Cardiac fibroblast (primary cell): ENCODE data around the gene IER5L.

Experiments used
- DNase-seq, 2 donors: peaks; one replicate each; pipeline versions ENCODE4 v3.0.0 to v3.0.0-alpha.2; 2010; ENCODE audit warnings: low read depth in 2 of 2
- H3K4me3 ChIP-seq, 2 donors: replicated peaks in 1 of 2; 1 replicate in 1 of 2; 2 replicates in 1 of 2; pipeline ENCODE4 v1.5.1; 2011; ENCODE audit warnings: low read depth in 2 of 2, low read length in 2 of 2, mild to moderate bottlenecking in 2 of 2, moderate library complexity in 1 of 2
- CTCF ChIP-seq: IDR thresholded peaks from one replicate; pipeline ENCODE4 v1.5.1; 2011; ENCODE audit warnings: low read depth, mild to moderate bottlenecking, low read length, inconsistent platforms

Gene IER5L

GRCh38 chr9:129177791-129178567, at the start of gene IER5L:
TSS of gene IER5L (minus strand) at chr9:129178261. CDS start at chr9:129178052, 209 bp downstream.
- peak within 1 kb of the TSS; percentile 79 to 92 for H3K4me3 ChIP-seq
- no peak for TF ChIP-seq CTCF
- peak; percentile 96 to 98 for DNase-seq

- H3K4me3 ChIP-seq = no peak overlapping the region
- no peak for TF ChIP-seq CTCF
- DNase-seq = no peak
These were observed 49.8 kb upstream of the IER5L start for GRCh38 chr9:129227843-129228189.

- no peak overlapping the region for H3K4me3 ChIP-seq
- TF ChIP-seq CTCF = no peak
- DNase-seq = peak; percentile 86 to 99
These were observed 47.8 kb upstream of the IER5L start for GRCh38 chr9:129225815-129226214.

GRCh38 chr9:129225490-129225778, 47.4 kb upstream of the IER5L start:
- no peak for DNase-seq
- TF ChIP-seq CTCF = no peak
- H3K4me3 ChIP-seq = no peak overlapping the region

GRCh38 chr9:129224618-129225489, 46.8 kb upstream of the IER5L start:
- no peak for TF ChIP-seq CTCF
- H3K4me3 ChIP-seq = no peak overlapping the region
- DNase-seq = no peak

GRCh38 chr9:129223551-129224208, 45.6 kb upstream of the IER5L start:
- H3K4me3 ChIP-seq = no peak overlapping the region
- DNase-seq = no peak
- no peak for TF ChIP-seq CTCF
